Adrenal gland (tissue), 5 donors: ENCODE data around the gene BAG3.

Source experiments
- POLR2A ChIP-seq, 2 donors: fragments of 450-650 bp; IDR thresholded peaks; one replicate each; pipeline ENCODE4 v1.6.1; 2017; ENCODE audit warnings: antibody characterized with exemption in 2 of 2, mild to moderate bottlenecking in 2 of 2, moderate library complexity in 1 of 2
- TF ChIP-seq, protein P1 (sequence below), 6 experiments: fragments of 450-650 bp in 4 of 6; fragments of 200-600 bp in 2 of 6; sonication (generic) in 1 of 6; IDR thresholded peaks; 1 replicate in 5 of 6; 2 replicates in 1 of 6; pipeline versions ENCODE4 v1.5.1 to v1.8.0; 2016 to 2021; ENCODE audit warnings: antibody characterized with exemption in 6 of 6, mild to moderate bottlenecking in 2 of 6, moderate library complexity in 1 of 6
- donor health status: DM: no; HTN: no; CAD: no.

DNA sequence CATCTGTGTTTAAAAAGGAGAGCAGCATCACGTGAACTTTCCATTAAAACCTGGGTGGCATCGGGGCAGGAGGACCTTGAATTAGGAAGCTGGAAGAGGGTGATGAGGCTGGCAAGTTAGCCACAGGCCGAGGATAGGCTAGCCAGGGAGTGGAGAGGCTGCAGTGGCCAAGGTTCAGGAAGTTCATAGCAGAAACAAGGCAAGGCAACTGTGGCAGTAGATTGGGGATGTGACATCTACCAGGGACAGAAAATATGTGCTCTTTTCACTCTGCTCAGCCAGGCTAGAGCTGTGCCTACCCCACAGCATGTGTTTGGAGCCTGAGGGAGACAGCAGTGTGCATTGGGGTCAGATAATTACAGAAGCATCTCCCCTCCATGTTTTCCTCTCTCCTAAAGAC lies 72.4 kb downstream of the BAG3 start:
- TF ChIP-seq, protein P1, sequence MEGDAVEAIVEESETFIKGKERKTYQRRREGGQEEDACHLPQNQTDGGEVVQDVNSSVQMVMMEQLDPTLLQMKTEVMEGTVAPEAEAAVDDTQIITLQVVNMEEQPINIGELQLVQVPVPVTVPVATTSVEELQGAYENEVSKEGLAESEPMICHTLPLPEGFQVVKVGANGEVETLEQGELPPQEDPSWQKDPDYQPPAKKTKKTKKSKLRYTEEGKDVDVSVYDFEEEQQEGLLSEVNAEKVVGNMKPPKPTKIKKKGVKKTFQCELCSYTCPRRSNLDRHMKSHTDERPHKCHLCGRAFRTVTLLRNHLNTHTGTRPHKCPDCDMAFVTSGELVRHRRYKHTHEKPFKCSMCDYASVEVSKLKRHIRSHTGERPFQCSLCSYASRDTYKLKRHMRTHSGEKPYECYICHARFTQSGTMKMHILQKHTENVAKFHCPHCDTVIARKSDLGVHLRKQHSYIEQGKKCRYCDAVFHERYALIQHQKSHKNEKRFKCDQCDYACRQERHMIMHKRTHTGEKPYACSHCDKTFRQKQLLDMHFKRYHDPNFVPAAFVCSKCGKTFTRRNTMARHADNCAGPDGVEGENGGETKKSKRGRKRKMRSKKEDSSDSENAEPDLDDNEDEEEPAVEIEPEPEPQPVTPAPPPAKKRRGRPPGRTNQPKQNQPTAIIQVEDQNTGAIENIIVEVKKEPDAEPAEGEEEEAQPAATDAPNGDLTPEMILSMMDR (IDR thresholded peaks at IDR 0.05): no peak
- TF ChIP-seq POLR2A (IDR thresholded peaks at IDR 0.05): no peak
